ENCODE data around the gene CHST11.

DNA sequence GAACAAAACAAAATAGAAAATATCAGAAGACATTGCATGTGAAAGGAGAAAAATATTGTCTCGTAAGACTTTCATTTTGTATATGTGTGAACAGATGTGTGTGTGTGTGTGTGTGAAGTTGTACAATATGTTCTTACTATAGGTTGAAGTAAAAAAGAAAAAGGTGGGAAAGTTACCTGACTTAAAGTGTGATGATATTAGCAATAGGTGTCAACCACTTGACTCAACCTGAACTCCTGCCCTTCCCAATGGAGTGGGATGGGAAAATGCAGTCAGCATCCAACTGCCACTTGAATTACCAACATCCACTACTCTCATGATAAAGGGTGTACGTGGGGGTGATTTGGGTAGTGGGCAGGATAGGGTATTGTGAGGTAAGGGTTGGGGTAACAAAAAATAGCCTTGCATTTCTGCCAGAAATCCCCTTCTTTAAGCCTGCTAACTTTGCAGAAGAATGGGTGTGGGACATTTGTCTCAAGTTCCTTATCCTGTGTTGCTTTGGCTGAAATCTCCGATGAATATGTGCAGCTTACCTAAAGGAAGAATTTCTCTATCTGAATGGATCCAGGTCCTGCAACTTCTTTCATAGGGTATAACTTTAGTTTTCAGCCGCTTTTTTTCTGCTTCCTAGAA is 181.6 kb downstream of the CHST11 start:
- TF ChIP-seq, protein P1, sequence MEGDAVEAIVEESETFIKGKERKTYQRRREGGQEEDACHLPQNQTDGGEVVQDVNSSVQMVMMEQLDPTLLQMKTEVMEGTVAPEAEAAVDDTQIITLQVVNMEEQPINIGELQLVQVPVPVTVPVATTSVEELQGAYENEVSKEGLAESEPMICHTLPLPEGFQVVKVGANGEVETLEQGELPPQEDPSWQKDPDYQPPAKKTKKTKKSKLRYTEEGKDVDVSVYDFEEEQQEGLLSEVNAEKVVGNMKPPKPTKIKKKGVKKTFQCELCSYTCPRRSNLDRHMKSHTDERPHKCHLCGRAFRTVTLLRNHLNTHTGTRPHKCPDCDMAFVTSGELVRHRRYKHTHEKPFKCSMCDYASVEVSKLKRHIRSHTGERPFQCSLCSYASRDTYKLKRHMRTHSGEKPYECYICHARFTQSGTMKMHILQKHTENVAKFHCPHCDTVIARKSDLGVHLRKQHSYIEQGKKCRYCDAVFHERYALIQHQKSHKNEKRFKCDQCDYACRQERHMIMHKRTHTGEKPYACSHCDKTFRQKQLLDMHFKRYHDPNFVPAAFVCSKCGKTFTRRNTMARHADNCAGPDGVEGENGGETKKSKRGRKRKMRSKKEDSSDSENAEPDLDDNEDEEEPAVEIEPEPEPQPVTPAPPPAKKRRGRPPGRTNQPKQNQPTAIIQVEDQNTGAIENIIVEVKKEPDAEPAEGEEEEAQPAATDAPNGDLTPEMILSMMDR (conservative IDR thresholded peaks at IDR 0.05 in 1 of 2, IDR thresholded peaks at IDR 0.05 in 1 of 2; ENCODE audit: extremely low read depth in 1 of 2, insufficient read depth in 1 of 2, low read depth in 1 of 2, low read length in 2 of 2) = no peak
- TF ChIP-seq EZH2 (IDR thresholded peaks at IDR 0.05; ENCODE audit: borderline replicate concordance, low read length) = no peak
